GM19438 (cell line): ENCODE measurements around the gene C11orf58.

Experiments
- ATAC-seq: cut with Tn5 transposase; IDR thresholded peaks from one replicate; pipeline ENCODE4 v1.9.1; 2021; ENCODE audit warnings: low read depth; ENCODE audit not compliant: unreplicated experiment

The C11orf58 gene

GRCh38 chr11:16800382-16800781 is 61.9 kb downstream of the C11orf58 start:
- no peak for ATAC-seq

DNA sequence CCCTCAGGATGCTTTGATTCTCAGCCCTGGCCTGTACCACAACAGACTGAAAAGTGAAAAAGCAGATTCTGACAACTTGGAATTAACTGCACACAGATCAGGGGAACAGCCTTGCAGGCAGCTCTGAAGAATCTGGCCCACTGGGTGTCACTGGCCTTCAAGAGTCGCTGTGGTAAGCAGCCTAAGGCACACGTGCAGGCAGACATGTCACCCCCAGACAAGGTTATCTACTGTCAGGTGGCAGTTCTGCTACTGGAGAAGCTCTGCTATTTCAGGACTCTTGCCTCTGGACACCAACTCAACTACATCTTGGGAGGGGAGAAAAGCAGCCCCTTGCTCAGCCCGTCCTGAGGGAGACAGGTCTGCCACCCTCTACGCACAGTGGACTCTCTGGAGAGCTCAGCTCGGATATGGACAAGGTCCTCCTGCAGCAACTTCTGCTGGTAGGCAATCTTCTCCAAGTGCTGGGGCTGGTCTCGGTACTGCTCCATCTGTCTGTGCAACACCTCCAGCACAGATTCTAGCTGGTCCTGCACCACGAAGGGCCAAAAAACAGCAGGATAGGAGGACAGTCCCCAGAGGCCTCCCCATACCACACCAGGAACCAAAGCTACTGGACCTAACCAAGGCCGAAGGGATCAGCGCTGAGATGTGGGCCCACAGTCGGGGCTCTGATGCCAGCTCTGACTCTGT is 63.0 kb downstream of the C11orf58 start:
- ATAC-seq: no peak

DNA sequence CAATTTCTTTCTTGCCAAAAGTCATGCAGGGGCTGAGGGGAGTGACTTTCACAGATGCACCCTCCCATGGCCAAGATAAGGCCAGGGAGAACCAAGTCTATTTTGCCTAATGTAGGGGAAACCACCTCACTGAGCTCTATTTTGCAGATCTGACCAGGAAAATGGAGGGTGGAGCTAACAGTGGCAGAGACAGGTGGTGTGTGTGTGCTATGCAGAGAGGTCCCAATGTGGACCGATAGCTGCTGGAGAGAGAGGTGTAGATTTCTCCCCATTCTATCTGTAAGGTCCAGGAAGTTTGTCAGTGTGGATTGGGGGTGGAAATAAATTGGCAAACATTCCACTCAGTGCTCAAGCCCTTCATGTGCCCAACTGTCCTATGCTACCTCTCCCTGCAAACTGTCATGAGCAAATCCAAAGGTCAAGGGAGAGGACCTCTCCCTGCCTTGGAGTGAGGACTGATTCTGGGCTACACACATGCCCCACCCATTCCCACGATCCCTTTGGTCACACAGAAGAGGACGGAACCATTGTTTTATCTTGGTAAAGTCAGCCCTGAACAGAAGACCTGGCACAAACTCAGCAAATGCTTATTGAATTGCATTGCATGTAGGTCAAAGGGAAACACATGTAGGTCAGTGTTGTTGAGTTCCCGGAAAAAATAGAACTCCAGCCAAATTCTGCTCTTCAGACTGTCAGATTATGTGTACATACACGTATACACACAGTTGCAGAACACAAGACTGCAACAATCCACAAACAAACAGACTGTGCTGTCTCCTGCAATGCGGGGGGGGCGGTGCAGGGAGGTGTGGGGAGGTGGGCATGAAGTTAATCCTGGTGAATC is 65.9 kb downstream of the C11orf58 start:
- no peak for ATAC-seq

DNA sequence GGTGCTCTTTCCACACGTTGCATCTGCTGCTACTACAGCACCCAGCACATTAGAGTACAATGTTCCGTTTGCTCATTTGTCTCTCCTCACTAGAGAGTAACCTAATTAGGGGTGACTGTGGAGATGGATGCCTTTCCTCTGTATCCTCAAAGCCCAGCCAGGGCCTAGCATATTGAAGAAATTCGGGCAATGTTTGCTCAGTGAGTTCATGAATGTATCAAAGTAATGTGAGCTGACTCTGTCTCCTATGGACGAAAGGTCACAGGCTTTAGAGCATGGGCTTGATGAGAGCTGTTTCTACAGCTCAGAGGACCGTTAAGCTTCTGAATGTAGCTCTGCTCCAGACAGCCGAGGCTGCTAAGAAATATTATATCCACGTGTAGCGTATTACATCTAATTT is 67.5 kb downstream of the C11orf58 start:
- ATAC-seq: no peak

- no peak for ATAC-seq
Observed at GRCh38 chr11:16806791-16807190, 68.3 kb downstream of the C11orf58 start.

- no peak for ATAC-seq
Observed at GRCh38 chr11:16807306-16807705, 68.9 kb downstream of the C11orf58 start.
